ENCODE results near the gene ZFP69.

Gene ZFP69

GRCh38 chr1:40508375-40509341 is 31.6 kb downstream of the ZFP69 start, which contains the start of gene EXO5:
EXO5 (plus strand) TSS chr1:40508767; CDS start chr1:40514545, 5,778 bp downstream.
- peak; percentile 20 to 81 (median 64) for DNase-seq

DNA sequence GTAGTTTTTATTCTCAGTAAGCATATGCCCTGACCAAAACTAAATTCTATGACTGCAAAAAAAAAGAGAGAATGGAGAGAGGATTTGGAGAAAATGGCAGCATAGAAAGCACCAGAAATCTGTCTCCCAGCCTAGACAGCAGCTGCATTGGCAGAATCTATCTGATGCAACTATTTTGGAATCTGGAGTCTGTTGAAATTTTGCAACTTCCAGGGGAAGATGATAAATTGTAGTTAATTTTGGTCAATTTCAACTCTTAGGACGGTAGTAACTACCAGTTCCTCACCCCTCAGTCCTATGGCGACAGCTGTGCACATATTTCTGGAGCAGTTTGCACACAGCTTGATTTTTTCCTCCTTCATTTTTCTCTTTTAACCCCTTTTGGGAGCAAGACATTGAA is 42.4 kb downstream of the ZFP69 start:
- no peak for DNase-seq

- DNase-seq = peak in 1 of 14 donors; percentile 56
These were observed 53.8 kb downstream of the ZFP69 start for GRCh38 chr1:40530735-40531380.

DNA sequence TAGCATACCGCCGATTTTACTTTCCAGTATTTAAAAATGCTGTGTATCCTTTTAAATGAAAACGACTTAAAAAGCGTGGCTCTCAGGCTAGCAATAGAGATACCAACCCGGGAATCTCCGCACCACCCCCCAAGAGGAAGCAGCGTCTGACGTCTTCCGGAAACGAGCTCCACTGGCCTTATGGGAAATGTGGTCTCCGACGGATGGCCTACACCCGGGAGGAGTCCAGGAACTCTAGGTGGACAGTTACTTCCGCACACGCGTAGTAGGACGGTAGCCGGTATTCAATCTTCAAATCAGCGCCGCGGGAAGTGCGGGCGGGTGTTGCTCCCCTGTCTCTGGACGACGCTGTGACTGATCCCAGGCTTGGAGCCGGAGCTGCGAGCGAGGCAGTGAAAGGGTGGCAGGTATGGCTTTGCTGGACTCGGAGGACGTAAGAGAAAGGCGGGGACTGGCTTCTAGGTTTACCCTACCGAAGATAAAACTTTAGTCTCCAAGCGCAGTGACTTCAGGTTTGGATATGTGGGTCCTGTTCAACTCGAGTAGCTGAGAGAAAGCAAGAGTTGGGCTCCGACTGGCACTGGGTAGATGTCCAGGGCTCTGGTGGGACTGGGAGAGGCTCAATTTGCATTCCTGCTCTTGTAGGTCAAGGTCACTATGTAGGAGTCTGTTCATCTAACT is 54.4 kb downstream of the ZFP69 start, which contains the start of gene ZNF684:
ZNF684 (plus strand) TSS at position 257 of the 681 bp plus-strand sequence. CDS start 1,530 bp downstream, outside the sequence.
- DNase-seq = peak; percentile 43 to 95 (median 82)

DNA sequence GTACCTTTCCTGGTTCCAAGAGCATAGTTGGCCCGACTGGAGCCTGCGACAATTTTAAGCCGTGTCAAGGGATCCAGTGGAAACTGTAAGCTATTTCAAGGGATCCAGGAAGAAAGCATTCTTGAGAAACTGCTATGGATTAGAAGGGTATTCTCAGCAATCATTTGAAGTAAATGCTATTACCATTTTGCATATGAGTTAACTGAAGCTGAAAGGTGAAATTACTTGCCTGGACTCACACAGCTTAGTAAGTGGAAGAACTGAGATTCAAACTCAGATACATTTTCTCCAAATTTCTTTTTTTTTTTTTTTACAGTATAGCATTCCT is 54.9 kb downstream of the ZFP69 start:
- DNase-seq = no peak

- DNase-seq = peak in 2 of 14 donors; percentile 3 to 21
These were observed 55.8 kb downstream of the ZFP69 start for GRCh38 chr1:40532844-40533424.

- no peak for DNase-seq
These were observed 57.5 kb downstream of the ZFP69 start for GRCh38 chr1:40534589-40534988.

DNA sequence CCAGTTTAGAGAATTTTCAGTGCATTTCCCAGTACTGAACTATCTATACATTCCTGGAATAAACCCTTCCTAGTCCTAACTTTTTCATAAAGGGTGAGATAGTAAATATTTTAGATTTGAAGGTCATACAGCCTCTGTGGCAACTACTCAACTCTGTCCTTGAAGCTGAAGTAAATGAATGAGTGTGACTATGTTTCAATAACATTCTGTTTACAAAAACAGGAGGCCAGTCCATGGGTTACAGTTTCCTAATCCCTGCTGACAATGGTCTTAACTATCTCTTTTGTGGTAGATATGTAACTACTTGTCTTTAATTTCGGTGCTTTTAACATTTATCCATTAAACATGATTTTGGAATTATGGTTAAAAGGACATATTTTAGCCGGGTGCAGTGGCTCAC is 58.6 kb downstream of the ZFP69 start:
- DNase-seq = no peak

- no peak for DNase-seq
These were observed 62.2 kb downstream of the ZFP69 start for GRCh38 chr1:40539338-40539737.

Measured in C1 segment of cervical spinal cord (tissue), 14 donors.